Ectodermal cell (in vitro differentiated cells): ENCODE data around the gene ATXN1.
"Not testable (repeated sequence)": the region's sequence is repeated elsewhere in the genome, so short reads cannot be mapped to it uniquely, and the experiment has no call there.

Experiments
- H3K27ac ChIP-seq: 2 replicates; pipeline ENCODE4 v1.7.0; 2013; ENCODE audit warnings: mild to moderate bottlenecking, low read depth, low read length; ENCODE audit not compliant: insufficient read depth, poor library complexity, severe bottlenecking
- H3K27me3 ChIP-seq: 2 replicates; pipeline ENCODE4 v1.7.0; 2013; ENCODE audit warnings: mild to moderate bottlenecking, low read length; ENCODE audit not compliant: insufficient read depth, control insufficient read depth, poor library complexity, severe bottlenecking
- H3K36me3 ChIP-seq: one replicate; pipeline ENCODE4 v1.7.0; 2013; ENCODE audit warnings: low read length; ENCODE audit not compliant: control insufficient read depth, insufficient read depth
- H3K4me1 ChIP-seq: one replicate; pipeline ENCODE4 v1.7.0; 2013; ENCODE audit warnings: low read length; ENCODE audit not compliant: control insufficient read depth, insufficient read depth
- H3K4me3 ChIP-seq: 2 replicates; pipeline ENCODE4 v1.7.0; 2013; ENCODE audit warnings: low read depth, low read length, control low read depth; ENCODE audit not compliant: insufficient read depth
- H3K9me3 ChIP-seq: 2 replicates; pipeline ENCODE4 v1.7.0; 2013; ENCODE audit warnings: mild to moderate bottlenecking, low read length, moderate library complexity; ENCODE audit not compliant: control insufficient read depth
- WGBS, 2 experiments: methylation state at CpG; one replicate each; pipeline ENCODE4 v1.1.7; 2013; ENCODE audit warnings: missing lambda C conversion rate in 2 of 2; 5-methylcytosine and 5-hydroxymethylcytosine counted together

The ATXN1 gene

GRCh38 chr6:16406966-16407365 lies 354.3 kb downstream of the ATXN1 start:
- Histone ChIP-seq H3K4me1 (no peaks in the 10 kb centered on the region), H3K36me3 (no peaks in the 10 kb centered on the region), H3K9me3 (no peaks in the 10 kb centered on the region), H3K27ac (no peak overlapping the region), H3K4me3 (no peak overlapping the region), H3K27me3 (no peaks in the 10 kb centered on the region)
- WGBS, 2 experiments = 96% methylated on average over 2 of the region's 2 CpGs

DNA sequence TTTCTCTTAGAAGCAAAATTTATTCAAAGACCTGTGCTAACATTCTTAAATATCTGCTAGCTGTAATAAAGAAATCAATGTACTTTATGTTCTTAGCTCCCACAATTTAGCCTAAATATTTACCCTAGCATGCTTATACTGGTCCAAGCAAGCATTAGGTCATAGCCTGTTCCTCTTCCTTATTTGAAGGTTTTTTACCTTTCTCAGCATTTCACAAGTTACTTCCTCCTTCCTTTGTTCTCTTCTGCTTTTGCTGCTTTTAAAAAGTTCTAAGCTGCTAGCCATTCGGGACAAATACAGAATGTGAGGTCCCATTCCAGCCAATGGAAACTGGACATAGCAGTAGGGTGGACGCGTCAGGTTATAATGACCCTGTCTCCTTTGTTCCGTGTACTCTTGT lies 354.7 kb downstream of the ATXN1 start:
- not testable (repeated sequence) for H3K4me1 ChIP-seq
- WGBS, 2 experiments = 94 to 95% methylated on average over 4 of the region's 4 CpGs

GRCh38 chr6:16405375-16405774 lies 355.9 kb downstream of the ATXN1 start:
- Histone ChIP-seq H3K9me3 (no peaks in the 10 kb centered on the region), H3K4me3 (no peak overlapping the region), H3K4me1 (no peaks in the 10 kb centered on the region), H3K27me3 (no peaks in the 10 kb centered on the region), H3K36me3 (no peaks in the 10 kb centered on the region), H3K27ac (no peak overlapping the region)
- WGBS, 2 experiments = 97 to 100% methylated on average over 4 of the region's 4 CpGs

More for the DNA sequence above, 354.7 kb downstream of the ATXN1 start:
- not testable (repeated sequence) for H3K4me3 ChIP-seq, H3K27me3 ChIP-seq, H3K9me3 ChIP-seq, H3K27ac ChIP-seq, H3K36me3 ChIP-seq

DNA sequence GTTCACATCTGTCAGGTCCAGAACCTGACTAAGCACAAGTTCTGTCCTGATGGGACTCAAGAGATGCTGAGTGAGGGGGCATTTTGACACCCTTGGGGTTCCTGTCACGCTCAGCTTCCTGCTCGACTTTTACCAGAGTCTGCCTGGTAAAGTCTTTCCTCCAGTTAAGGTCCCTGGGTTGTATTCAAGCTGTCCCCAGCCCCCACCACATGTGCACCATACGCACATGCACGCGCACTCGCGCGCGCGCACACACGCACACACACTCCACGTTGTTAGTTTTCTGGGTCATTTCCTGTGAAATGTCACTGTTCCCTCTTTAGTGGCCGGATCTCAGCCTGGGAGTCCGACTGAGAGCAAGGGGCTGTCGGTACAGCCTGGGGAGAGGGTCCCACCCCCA lies 356.8 kb downstream of the ATXN1 start:
- Histone ChIP-seq H3K9me3 (no peaks in the 10 kb centered on the region), H3K27ac (no peak overlapping the region), H3K36me3 (no peaks in the 10 kb centered on the region), H3K27me3 (no peaks in the 10 kb centered on the region), H3K4me3 (no peak overlapping the region), H3K4me1 (no peaks in the 10 kb centered on the region)
- 96 to 97% methylated on average over 15 of the region's 15 CpGs for WGBS, 2 experiments

- WGBS, 2 experiments = 100% methylated on average over 2 to 3 of the region's 3 CpGs
- Histone ChIP-seq H3K27ac (no peak overlapping the region), H3K9me3 (no peaks in the 10 kb centered on the region)
These were observed 357.4 kb downstream of the ATXN1 start for GRCh38 chr6:16403831-16404230.

GRCh38 chr6:16402581-16402900 lies 358.7 kb downstream of the ATXN1 start:
- Histone ChIP-seq H3K4me3 (no peak overlapping the region), H3K9me3 (no peaks in the 10 kb centered on the region), H3K36me3 (no peaks in the 10 kb centered on the region), H3K4me1 (no peaks in the 10 kb centered on the region), H3K27ac (no peak overlapping the region), H3K27me3 (no peaks in the 10 kb centered on the region)
- 77 to 87% methylated on average over 2 of the region's 2 CpGs for WGBS, 2 experiments

More at GRCh38 chr6:16403831-16404230, 357.4 kb downstream of the ATXN1 start:
- H3K4me1 ChIP-seq = no peaks in the 10 kb centered on the region
- no peaks in the 10 kb centered on the region for H3K27me3 ChIP-seq
- H3K4me3 ChIP-seq = no peak overlapping the region
- no peaks in the 10 kb centered on the region for H3K36me3 ChIP-seq

DNA sequence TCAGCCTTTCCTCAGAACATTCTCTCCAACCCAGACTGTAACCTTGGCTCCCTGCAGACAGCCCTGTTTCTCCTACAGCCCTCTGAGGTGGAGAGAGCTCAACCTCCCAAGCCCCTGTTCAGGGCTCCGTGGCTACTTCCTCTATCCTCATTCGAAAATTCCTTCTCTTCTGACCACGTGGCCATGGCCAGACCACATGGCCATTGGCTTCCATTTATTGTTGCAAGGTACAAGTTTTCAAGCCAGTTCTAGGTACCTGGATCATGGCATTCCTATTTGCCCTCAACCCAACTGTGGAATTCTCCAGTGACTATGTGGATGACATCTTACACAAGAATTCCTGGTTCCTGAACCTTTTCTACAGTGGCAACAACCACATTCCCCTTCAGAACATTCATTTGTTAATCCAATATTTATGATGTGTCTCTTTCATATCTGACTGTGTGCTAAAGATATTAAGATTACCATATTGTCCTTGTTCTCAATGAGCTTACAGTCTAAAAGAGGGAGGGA lies 361.0 kb downstream of the ATXN1 start:
- Histone ChIP-seq H3K9me3 (no peaks in the 10 kb centered on the region), H3K4me3 (no peak overlapping the region), H3K36me3 (no peaks in the 10 kb centered on the region), H3K27ac (no peak overlapping the region), H3K4me1 (no peaks in the 10 kb centered on the region), H3K27me3 (no peaks in the 10 kb centered on the region)
- 91 to 92% methylated on average over 3 of the region's 3 CpGs for WGBS, 2 experiments

GRCh38 chr6:16399695-16400094 lies 361.6 kb downstream of the ATXN1 start:
- Histone ChIP-seq H3K9me3 (no peaks in the 10 kb centered on the region), H3K4me3 (no peak overlapping the region), H3K27ac (no peak overlapping the region), H3K4me1 (no peaks in the 10 kb centered on the region), H3K36me3 (no peaks in the 10 kb centered on the region), H3K27me3 (no peaks in the 10 kb centered on the region)
- WGBS, 2 experiments = 94 to 96% methylated on average over 5 of the region's 5 CpGs

DNA sequence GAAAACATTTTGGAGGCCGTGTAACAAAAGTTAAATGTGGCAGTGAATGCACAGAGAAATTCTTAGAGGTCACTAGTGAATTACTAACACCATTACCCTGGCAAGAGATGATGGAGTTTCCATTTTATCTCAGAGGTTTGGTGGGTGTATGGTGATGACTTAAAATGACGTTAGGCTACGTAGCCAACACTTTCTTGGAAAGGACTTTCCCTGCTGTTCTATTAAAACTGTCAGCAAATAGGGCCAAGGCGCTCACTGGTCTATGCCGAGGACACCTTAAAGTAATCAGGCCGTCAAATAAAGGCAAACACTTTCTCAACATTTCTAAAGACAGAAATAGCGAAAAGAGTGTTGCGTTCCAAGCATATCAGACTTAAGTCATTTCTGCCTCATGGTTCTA lies 362.1 kb downstream of the ATXN1 start:
- Histone ChIP-seq H3K27ac (no peak overlapping the region), H3K36me3 (no peaks in the 10 kb centered on the region), H3K27me3 (no peaks in the 10 kb centered on the region), H3K4me3 (no peak overlapping the region), H3K4me1 (no peaks in the 10 kb centered on the region), H3K9me3 (no peaks in the 10 kb centered on the region)
- 95% methylated on average over 8 of the region's 8 CpGs for WGBS, 2 experiments

DNA sequence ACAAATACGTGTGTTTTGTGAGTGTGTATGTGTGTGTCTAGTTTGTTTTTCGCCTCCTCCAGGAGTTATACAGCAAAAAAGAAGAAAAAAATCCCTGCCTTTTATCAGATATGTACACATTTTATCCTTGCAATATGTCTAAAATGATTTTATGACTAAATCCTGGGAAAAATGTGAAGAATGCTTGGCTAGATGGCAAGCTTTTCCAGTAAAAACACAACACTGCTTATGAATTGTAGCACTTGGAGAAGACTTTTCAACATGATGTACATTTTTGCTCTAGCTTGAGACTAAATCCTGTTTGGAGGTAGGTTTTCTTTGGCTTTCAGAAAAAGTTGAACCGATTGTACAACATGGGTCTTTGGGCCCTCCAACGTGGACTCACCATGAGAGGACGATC lies 362.7 kb downstream of the ATXN1 start:
- H3K4me1 ChIP-seq = no peaks in the 10 kb centered on the region
- H3K4me3 ChIP-seq = no peak overlapping the region
- no peaks in the 10 kb centered on the region for H3K9me3 ChIP-seq
- H3K27ac ChIP-seq = no peak overlapping the region
- no peaks in the 10 kb centered on the region for H3K36me3 ChIP-seq
- no peaks in the 10 kb centered on the region for H3K27me3 ChIP-seq
- WGBS, 2 experiments = 96% methylated on average over 3 of the region's 5 CpGs

DNA sequence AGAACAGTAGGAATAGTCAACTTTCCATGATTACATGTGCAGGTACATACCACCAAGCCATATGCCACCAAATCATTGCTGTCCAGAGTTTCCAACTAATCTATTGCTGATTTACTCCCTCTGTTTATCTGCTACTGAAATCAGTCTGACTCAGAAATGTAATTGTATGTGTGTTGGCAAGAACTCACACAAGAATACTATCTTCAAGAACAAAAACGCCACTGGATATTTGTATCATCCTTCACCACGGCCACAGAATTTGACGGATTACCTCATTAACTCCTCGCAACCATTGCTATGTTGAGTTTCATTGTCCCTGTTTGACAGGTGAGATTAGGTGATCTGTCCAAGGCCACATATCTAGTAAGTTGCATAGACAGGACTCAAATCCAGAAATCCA lies 363.6 kb downstream of the ATXN1 start:
- H3K9me3 ChIP-seq = no peaks in the 10 kb centered on the region
- no peaks in the 10 kb centered on the region for H3K4me1 ChIP-seq
- H3K27ac ChIP-seq = no peak overlapping the region
- no peak overlapping the region for H3K4me3 ChIP-seq
- no peaks in the 10 kb centered on the region for H3K36me3 ChIP-seq
- 81 to 84% methylated on average over 4 of the region's 4 CpGs for WGBS, 2 experiments
- no peaks in the 10 kb centered on the region for H3K27me3 ChIP-seq
